ENCODE data around the gene ATXN10.
A peak's percentile ranks its signal among the peaks of the same experiment; 100 is the strongest.

Gene ATXN10

GRCh38 chr22:45670981-45671782, 452 bp upstream of the ATXN10 start:
- no peaks in the 10 kb centered on the region for H3K9me3 ChIP-seq (ENCODE audit: control insufficient read depth, insufficient read depth, low read length)
- no peak for TF ChIP-seq EZH2phosphoT487 (IDR thresholded peaks at IDR 0.05; ENCODE audit: borderline replicate concordance, low read length)
- peak overlapping the region; percentile 96 for H3K4me3 ChIP-seq (ENCODE audit: low read length)
- H3K9me2 ChIP-seq (replicated peaks; ENCODE audit: control insufficient read depth, low read length), result no peaks in the 10 kb centered on the region
- H3K79me2 ChIP-seq (ENCODE audit: control insufficient read depth, low read length), result peaks cover 53% of the 10 kb centered on the region
- peaks cover 52% of the 10 kb centered on the region for H3K4me1 ChIP-seq (ENCODE audit: control insufficient read depth, low read length)
- H4K20me1 ChIP-seq (ENCODE audit: control insufficient read depth, insufficient read depth, low read depth, low read length), result peaks cover 14% of the 10 kb centered on the region; the same call in 1 of the 2 replicates
- H3K4me2 ChIP-seq (ENCODE audit: low read length), result peak overlapping the region; percentile 80
- peak overlapping the region; percentile 57 for H3K27ac ChIP-seq (ENCODE audit: low read depth, low read length)
- H3F3A ChIP-seq (ENCODE audit: control insufficient read depth, insufficient read depth), result peaks cover 5% of the 10 kb centered on the region
- H3K36me3 ChIP-seq (ENCODE audit: control insufficient read depth, low read length), result peaks cover 26% of the 10 kb centered on the region
- no peaks in the 10 kb centered on the region for H3K27me3 ChIP-seq (ENCODE audit: control insufficient read depth, low read length)

- H3K4me2 ChIP-seq (ENCODE audit: low read length), result peak overlapping the region; percentile 80
- H3K9me2 ChIP-seq (replicated peaks; ENCODE audit: control insufficient read depth, low read length), result no peaks in the 10 kb centered on the region
- H3K27ac ChIP-seq (ENCODE audit: low read depth, low read length), result peak overlapping the region; percentile 57
- no peaks in the 10 kb centered on the region for H3K9me3 ChIP-seq (ENCODE audit: control insufficient read depth, insufficient read depth, low read length)
- H3K4me3 ChIP-seq (ENCODE audit: low read length), result peak overlapping the region; percentile 96
- peaks cover 69% of the 10 kb centered on the region for H3K79me2 ChIP-seq (ENCODE audit: control insufficient read depth, low read length)
- H3K27me3 ChIP-seq (ENCODE audit: control insufficient read depth, low read length), result no peaks in the 10 kb centered on the region
- peaks cover 8% of the 10 kb centered on the region for H3F3A ChIP-seq (ENCODE audit: control insufficient read depth, insufficient read depth)
- TF ChIP-seq, protein P1, sequence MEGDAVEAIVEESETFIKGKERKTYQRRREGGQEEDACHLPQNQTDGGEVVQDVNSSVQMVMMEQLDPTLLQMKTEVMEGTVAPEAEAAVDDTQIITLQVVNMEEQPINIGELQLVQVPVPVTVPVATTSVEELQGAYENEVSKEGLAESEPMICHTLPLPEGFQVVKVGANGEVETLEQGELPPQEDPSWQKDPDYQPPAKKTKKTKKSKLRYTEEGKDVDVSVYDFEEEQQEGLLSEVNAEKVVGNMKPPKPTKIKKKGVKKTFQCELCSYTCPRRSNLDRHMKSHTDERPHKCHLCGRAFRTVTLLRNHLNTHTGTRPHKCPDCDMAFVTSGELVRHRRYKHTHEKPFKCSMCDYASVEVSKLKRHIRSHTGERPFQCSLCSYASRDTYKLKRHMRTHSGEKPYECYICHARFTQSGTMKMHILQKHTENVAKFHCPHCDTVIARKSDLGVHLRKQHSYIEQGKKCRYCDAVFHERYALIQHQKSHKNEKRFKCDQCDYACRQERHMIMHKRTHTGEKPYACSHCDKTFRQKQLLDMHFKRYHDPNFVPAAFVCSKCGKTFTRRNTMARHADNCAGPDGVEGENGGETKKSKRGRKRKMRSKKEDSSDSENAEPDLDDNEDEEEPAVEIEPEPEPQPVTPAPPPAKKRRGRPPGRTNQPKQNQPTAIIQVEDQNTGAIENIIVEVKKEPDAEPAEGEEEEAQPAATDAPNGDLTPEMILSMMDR (IDR thresholded peaks at IDR 0.05; ENCODE audit: low read depth, low read length, poor library complexity, severe bottlenecking), result no peak
- TF ChIP-seq EZH2phosphoT487 (IDR thresholded peaks at IDR 0.05; ENCODE audit: borderline replicate concordance, low read length), result no peak
- H3K36me3 ChIP-seq (ENCODE audit: control insufficient read depth, low read length), result peaks cover 32% of the 10 kb centered on the region
- peaks cover 14% of the 10 kb centered on the region; the same call in 1 of the 2 replicates for H4K20me1 ChIP-seq (ENCODE audit: control insufficient read depth, insufficient read depth, low read depth, low read length)
- H3K4me1 ChIP-seq (ENCODE audit: control insufficient read depth, low read length), result peaks cover 56% of the 10 kb centered on the region
These were observed 1.2 kb downstream of the ATXN10 start for GRCh38 chr22:45672564-45673481.

GRCh38 chr22:45673482-45674175, 2.0 kb downstream of the ATXN10 start:
- Histone ChIP-seq H3K9me2 (replicated peaks; ENCODE audit: control insufficient read depth, low read length) (no peaks in the 10 kb centered on the region), H3K9me3 (ENCODE audit: control insufficient read depth, insufficient read depth, low read length) (no peaks in the 10 kb centered on the region), H3K79me2 (ENCODE audit: control insufficient read depth, low read length) (peaks cover 77% of the 10 kb centered on the region), H3K27ac (ENCODE audit: low read depth, low read length) (0 out of 2 replicates have a peak overlapping the region, but pooled peaks have one; percentile 57), H3K36me3 (ENCODE audit: control insufficient read depth, low read length) (peaks cover 32% of the 10 kb centered on the region), H3K27me3 (ENCODE audit: control insufficient read depth, low read length) (no peaks in the 10 kb centered on the region), H3F3A (ENCODE audit: control insufficient read depth, insufficient read depth) (peaks cover 11% of the 10 kb centered on the region), H4K20me1 (ENCODE audit: control insufficient read depth, insufficient read depth, low read depth, low read length) (peaks cover 14% of the 10 kb centered on the region; the same call in 1 of the 2 replicates), H3K4me2 (ENCODE audit: low read length) (peak overlapping the region; percentile 80), H3K4me3 (ENCODE audit: low read length) (peak overlapping the region; percentile 96), H3K4me1 (ENCODE audit: control insufficient read depth, low read length) (peaks cover 64% of the 10 kb centered on the region)
- TF ChIP-seq EZH2phosphoT487 (IDR thresholded peaks at IDR 0.05; ENCODE audit: borderline replicate concordance, low read length), result no peak
- TF ChIP-seq, protein P1 (IDR thresholded peaks at IDR 0.05; ENCODE audit: low read depth, low read length, poor library complexity, severe bottlenecking), result no peak

All from DOHH2 (cell line).